H1 (cell line): ENCODE measurements around the gene ZFR. TPM values are rescaled to one million over a fixed set of nuclear protein-coding genes. Genes with fewer than 3 reads are reported as not detected.
"Not testable (repeated sequence)": the region's sequence is repeated elsewhere in the genome, so short reads cannot be mapped to it uniquely, and the experiment has no call there.

Experiments
- CTCF ChIA-PET: fragments of 300-600 bp; sonication (Branson Sonifier 250); formaldehyde crosslinking; loops from one replicate; lab custom pipeline; 2021; ENCODE audit not compliant: partially characterized antibody; lab: Charles Lee
- POLR2A ChIA-PET: fragments of 300-600 bp; sonication (Branson Sonifier 250); formaldehyde crosslinking; loops from one replicate; lab custom pipeline; 2021; ENCODE audit warnings: inconsistent platforms; ENCODE audit not compliant: partially characterized antibody; lab: Charles Lee
- DNase-seq, 2 experiments: peaks; one replicate each; pipeline versions ENCODE4 v3.0.0 to v3.0.0-alpha.2; 2010 to 2022; ENCODE audit warnings: low spot score in 2 of 2, low read depth in 1 of 2, mixed read lengths in 1 of 2
- FAIRE-seq: peaks from 2 replicates; lab custom pipeline; 2011; peaks lifted over from hg19 to GRCh38; lab: Jason Lieb, UNC
- H2AFZ ChIP-seq: 2 replicates; pipeline ENCODE4 v1.8.1; 2012; ENCODE audit warnings: low read length, inconsistent platforms
- H2AK5ac ChIP-seq: 2 replicates; pipeline ENCODE4 v1.6.1; 2013; ENCODE audit warnings: low read depth, low read length
- H2BK120ac ChIP-seq: replicated peaks from 2 replicates; pipeline ENCODE3; 2013; ENCODE audit warnings: low read depth, low read length, inconsistent platforms
- H2BK12ac ChIP-seq: 2 replicates; pipeline ENCODE4 v1.6.1; 2013; ENCODE audit warnings: low read depth, low read length
- H2BK15ac ChIP-seq: 2 replicates; pipeline ENCODE4 v1.6.1; 2013; ENCODE audit warnings: low read length
- H2BK20ac ChIP-seq: 2 replicates; pipeline ENCODE4 v1.6.1; 2013; ENCODE audit warnings: low read length
- H2BK5ac ChIP-seq: 2 replicates; pipeline ENCODE4 v1.6.1; 2013; ENCODE audit warnings: low read depth, low read length
- H3K14ac ChIP-seq: 2 replicates; pipeline ENCODE4 v1.6.1; 2013; ENCODE audit warnings: inconsistent platforms; ENCODE audit not compliant: insufficient read length
- H3K18ac ChIP-seq: 2 replicates; pipeline ENCODE4 v1.6.1; 2013; ENCODE audit warnings: low read length; ENCODE audit errors: extremely low read depth
- H3K23ac ChIP-seq: 2 replicates; pipeline ENCODE4 v1.6.1; 2013; ENCODE audit warnings: inconsistent platforms; ENCODE audit not compliant: insufficient read length
- H3K23me2 ChIP-seq: 2 replicates; pipeline ENCODE4 v1.6.1; 2013; ENCODE audit warnings: low read depth, low read length
- H3K27ac ChIP-seq: 2 replicates; pipeline ENCODE4 v1.6.1; 2011; ENCODE audit warnings: low read depth, low read length, inconsistent platforms
- H3K27me3 ChIP-seq, 4 experiments: replicated peaks in 1 of 4; 1 replicate in 1 of 4; 2 replicates in 3 of 4; pipeline versions ENCODE4 v1.6.1 to v1.8.1; 2011 to 2013; ENCODE audit warnings: low read length in 3 of 4, mild to moderate bottlenecking in 3 of 4, inconsistent platforms in 2 of 4, mixed read lengths in 2 of 4, moderate library complexity in 1 of 4; ENCODE audit not compliant: control insufficient read depth in 3 of 4, insufficient read depth in 3 of 4; ENCODE audit errors: extremely low read depth in 1 of 4
- H3K36me3 ChIP-seq, 4 experiments: 2 replicates each; pipeline versions ENCODE4 v1.6.1 to v1.8.1; 2011 to 2013; ENCODE audit warnings: mild to moderate bottlenecking in 4 of 4, low read length in 3 of 4, moderate library complexity in 2 of 4, control low read depth in 1 of 4, inconsistent platforms in 1 of 4; ENCODE audit not compliant: insufficient read depth in 4 of 4, control insufficient read depth in 2 of 4
- H3K4ac ChIP-seq: replicated peaks from 2 replicates; pipeline ENCODE3; 2013; ENCODE audit warnings: low read length, low read depth, mixed read lengths, inconsistent platforms; ENCODE audit not compliant: insufficient read length
- H3K4me1 ChIP-seq, 4 experiments: replicated peaks in 1 of 4; 1 replicate in 1 of 4; 2 replicates in 3 of 4; pipeline versions ENCODE4 v1.6.1 to v1.8.1; 2011 to 2013; ENCODE audit warnings: low read length in 3 of 4, inconsistent platforms in 2 of 4, mixed read lengths in 1 of 4; ENCODE audit not compliant: insufficient read depth in 4 of 4, control insufficient read depth in 3 of 4
- H3K4me2 ChIP-seq, 2 experiments: 2 replicates each; pipeline versions ENCODE4 v1.6.1 to v1.8.1; 2011 to 2013; ENCODE audit warnings: low read depth in 2 of 2, low read length in 2 of 2, control low read depth in 1 of 2, inconsistent platforms in 1 of 2, mild to moderate bottlenecking in 1 of 2; ENCODE audit not compliant: insufficient read depth in 1 of 2
- H3K4me3 ChIP-seq, 4 experiments: fragments of 200-600, 300-600 bp in 1 of 4; sonication (generic), shearing (Covaris generic), sonication (Bioruptor Twin) in 1 of 4; 2 replicates each; pipeline versions ENCODE4 v1.5.1 to v1.8.1; 2011 to 2016; ENCODE audit warnings: low read length in 4 of 4, low read depth in 3 of 4, control low read depth in 2 of 4, inconsistent platforms in 2 of 4, mild to moderate bottlenecking in 2 of 4, mixed read lengths in 1 of 4, moderate library complexity in 1 of 4; ENCODE audit not compliant: insufficient read depth in 2 of 4; ENCODE audit errors: extremely low read depth in 1 of 4
- H3K56ac ChIP-seq: replicated peaks from 2 replicates; pipeline ENCODE3; 2013; ENCODE audit warnings: low read depth, mild to moderate bottlenecking, mixed read lengths, low read length, inconsistent platforms; ENCODE audit not compliant: insufficient read length
- H3K79me1 ChIP-seq: 2 replicates; pipeline ENCODE4 v1.6.1; 2013; ENCODE audit warnings: low read depth, low read length, control low read depth
- H3K79me2 ChIP-seq, 2 experiments: 2 replicates each; pipeline versions ENCODE4 v1.6.1 to v1.8.1; 2012 to 2013; ENCODE audit warnings: low read length in 2 of 2, mild to moderate bottlenecking in 2 of 2, inconsistent platforms in 1 of 2; ENCODE audit not compliant: insufficient read depth in 2 of 2, control insufficient read depth in 1 of 2
- H3K9ac ChIP-seq, 4 experiments: replicated peaks in 1 of 4; 1 replicate in 1 of 4; 2 replicates in 3 of 4; pipeline versions ENCODE4 v1.6.1 to v1.8.1; 2011 to 2013; ENCODE audit warnings: low read depth in 3 of 4, low read length in 3 of 4, control low read depth in 2 of 4, mild to moderate bottlenecking in 2 of 4, moderate library complexity in 2 of 4, inconsistent platforms in 1 of 4; ENCODE audit errors: extremely low read depth in 1 of 4
- H3K9me3 ChIP-seq, 2 experiments: 2 replicates each; pipeline versions ENCODE4 v1.6.1 to v1.8.1; 2012 to 2013; ENCODE audit warnings: mild to moderate bottlenecking in 2 of 2, moderate library complexity in 2 of 2, control low read depth in 1 of 2, inconsistent platforms in 1 of 2, low read depth in 1 of 2, low read length in 1 of 2, mixed read lengths in 1 of 2; ENCODE audit not compliant: insufficient read depth in 2 of 2
- H4K20me1 ChIP-seq, 2 experiments: replicated peaks in 1 of 2; 2 replicates each; pipeline versions ENCODE3 to v1.8.1; 2011 to 2013; ENCODE audit warnings: inconsistent platforms in 2 of 2, low read length in 2 of 2, mild to moderate bottlenecking in 1 of 2; ENCODE audit not compliant: insufficient read depth in 2 of 2, control insufficient read depth in 1 of 2
- H4K5ac ChIP-seq: 2 replicates; pipeline ENCODE4 v1.6.1; 2013; ENCODE audit warnings: low read length, low read depth, mixed read lengths, inconsistent platforms; ENCODE audit not compliant: insufficient read length
- H4K8ac ChIP-seq: 2 replicates; pipeline ENCODE4 v1.8.0; 2013; ENCODE audit warnings: mild to moderate bottlenecking, moderate library complexity, low read length, inconsistent platforms; ENCODE audit not compliant: insufficient read depth; ENCODE audit errors: extremely low read depth
- H4K91ac ChIP-seq: replicated peaks from 2 replicates; pipeline ENCODE3; 2013; ENCODE audit warnings: low read length, mixed read lengths, inconsistent platforms; ENCODE audit not compliant: insufficient read length
- SUZ12 ChIP-seq: fragments of 200-600 bp; sonication (generic); IDR thresholded peaks from 2 replicates; pipeline ENCODE4 v1.6.1; 2012; ENCODE audit warnings: mild to moderate bottlenecking, inconsistent platforms, low read length, moderate library complexity, mixed read lengths
- WGBS, 2 experiments: shearing (Covaris generic) in 1 of 2; methylation state at CpG; one replicate each; pipeline versions ENCODE4 v1.1.6 to v1.1.7; 2013 to 2015; ENCODE audit warnings: low lambda C conversion rate in 2 of 2, mixed read lengths in 2 of 2, inconsistent platforms in 1 of 2, low coverage in 1 of 2, missing lambda C conversion rate in 1 of 2; ENCODE audit not compliant: insufficient replicate concordance in 2 of 2, insufficient coverage in 1 of 2, insufficient read length in 1 of 2; ENCODE audit errors: extremely low coverage in 1 of 2, missing lambda C conversion rate in 1 of 2; 5-methylcytosine and 5-hydroxymethylcytosine counted together
- polyA plus RNA-seq, 7 experiments: library from polyadenylated mRNA; depleted of rRNA in 3 of 7; stranded (reverse) in 5 of 7; unstranded in 2 of 7; fragments of >200 nt in 5 of 7; fragments of 200-250 nt in 2 of 7; gene quantifications; 1 replicate in 5 of 7; 2 replicates in 1 of 7; 4 replicates in 1 of 7; pipeline versions ENCODE4 v1.2.1 to v1.2.3, GENCODE V29; 2011 to 2013; ENCODE audit warnings: missing spikeins in 2 of 7, mixed read lengths in 2 of 7
- total RNA-seq: library from RNA; stranded (reverse); fragmentation: NEBNext Ultra II Directional; extraction: Animal tissue kit (Norgen Biotek cat#: 25700); gene quantifications from 2 replicates; pipeline ENCODE4 v1.2.1, GENCODE V29; 2021

ZFR gene
- total and polyA plus RNA-seq, 2 of the 8 experiments (the other 6 are each of a cell fraction or from before 2014, with no cell fraction given) = 68.8 to 92.7 TPM

GRCh38 chr5:32400401-32400800, 44.1 kb downstream of the ZFR start (continued):
- TF ChIP-seq SUZ12 = no peak

GRCh38 chr5:32398754-32399153, 45.8 kb downstream of the ZFR start:
- not testable (repeated sequence) for H2BK15ac ChIP-seq, H4K20me1 ChIP-seq, H4K8ac ChIP-seq, H3K56ac ChIP-seq, H3K14ac ChIP-seq, H3K23me2 ChIP-seq, H3K4me3 ChIP-seq, H3K27ac ChIP-seq, H3K4ac ChIP-seq, H3K79me1 ChIP-seq, H3K9ac ChIP-seq, DNase-seq, H3K9me3 ChIP-seq, H3K4me1 ChIP-seq, H3K79me2 ChIP-seq, H2AFZ ChIP-seq, H2AK5ac ChIP-seq, H3K27me3 ChIP-seq, H2BK5ac ChIP-seq, H3K23ac ChIP-seq, H2BK120ac ChIP-seq, H4K91ac ChIP-seq, H3K4me2 ChIP-seq, H2BK12ac ChIP-seq, H2BK20ac ChIP-seq, H3K18ac ChIP-seq, FAIRE-seq, H4K5ac ChIP-seq
- WGBS, 2 experiments = 95% methylated on average over 10 of the region's 10 CpGs; no CpG with 5 or more reads in 1 of the 2 experiments
- peaks cover 21 to 94% (median 62%) of the 10 kb centered on the region in 4 experiments for H3K36me3 ChIP-seq
- ChIA-PET CTCF (interaction anchor here (0.9 to 2.5 kb wide), 2 partner anchors 159 to 192 kb away, joined by 3 to 6 read pairs; no protein-coding TSS in a partner anchor), POLR2A (interaction anchor here (1.0 kb wide), 1 partner anchor 20 kb away, joined by 3 read pairs; no protein-coding TSS in a partner anchor)
